HEK293 (cell line): ENCODE data around the gene SNX19.

Source experiments
- CTCF ChIA-PET: fragments of 350-600 bp; formaldehyde crosslinking; extraction: SDS; loops from one replicate; lab custom pipeline; 2021; ENCODE audit warnings: antibody characterized with exemption; lab: Yijun Ruan, JAX
- POLR2A ChIA-PET: fragments of 300-600 bp; formaldehyde crosslinking; extraction: SDS; loops from one replicate; lab custom pipeline; 2020; ENCODE audit warnings: antibody characterized with exemption, inconsistent platforms; lab: Yijun Ruan, JAX
- H3K27ac ChIP-seq: fragments of 200-500 bp; sonication (Bioruptor generic); 2 replicates; pipeline ENCODE4 v1.5.1; 2014; ENCODE audit warnings: low read depth, low read length, control low read depth, inconsistent platforms; ENCODE audit errors: extremely low read depth
- H3K36me3 ChIP-seq, 2 experiments: fragments of 200-500 bp in 1 of 2; sonication (Bioruptor generic) in 1 of 2; 1 replicate in 1 of 2; 2 replicates in 1 of 2; pipeline ENCODE4 v1.5.1; 2014 to 2017; ENCODE audit warnings: inconsistent platforms in 2 of 2, low read length in 2 of 2; ENCODE audit not compliant: control insufficient read depth in 2 of 2, insufficient read depth in 1 of 2
- H3K4me1 ChIP-seq: fragments of 200-500 bp; sonication (Bioruptor generic); 2 replicates; pipeline ENCODE4 v1.5.1; 2014; ENCODE audit warnings: mild to moderate bottlenecking, low read length, inconsistent platforms; ENCODE audit not compliant: control insufficient read depth, insufficient read depth
- H3K4me3 ChIP-seq: 2 replicates; pipeline ENCODE4 v1.5.1; 2011; ENCODE audit warnings: low read depth, mild to moderate bottlenecking, control low read depth, low read length, moderate library complexity
- H3K9me3 ChIP-seq: fragments of 200-500 bp; sonication (Bioruptor generic); 2 replicates; pipeline ENCODE4 v1.5.1; 2014; ENCODE audit warnings: low read depth, low read length, inconsistent platforms; ENCODE audit not compliant: control insufficient read depth, insufficient read depth
- BCL11A ChIP-seq: fragments of 450-650 bp; formaldehyde crosslinking; IDR thresholded peaks from 2 replicates; pipeline ENCODE4 v1.5.1; 2016; ENCODE audit warnings: low read depth, missing biosample characterization, missing genetic modification characterization
- FEZF1 ChIP-seq: fragments of 450-650 bp; formaldehyde crosslinking; IDR thresholded peaks from 2 replicates; pipeline ENCODE4 v1.5.1; 2016; ENCODE audit warnings: missing biosample characterization, missing genetic modification characterization
- GLI4 ChIP-seq: fragments of 450-650 bp; formaldehyde crosslinking; IDR thresholded peaks from 2 replicates; pipeline ENCODE4 v1.5.1; 2016; ENCODE audit warnings: missing biosample characterization, missing genetic modification characterization
- GLIS1 ChIP-seq: fragments of 450-650 bp; formaldehyde crosslinking; IDR thresholded peaks from 2 replicates; pipeline ENCODE4 v1.5.1; 2016; ENCODE audit warnings: missing biosample characterization, missing genetic modification characterization
- SCRT1 ChIP-seq: fragments of 450-650 bp; formaldehyde crosslinking; IDR thresholded peaks from 2 replicates; pipeline ENCODE4 v1.5.1; 2016; ENCODE audit warnings: missing biosample characterization, missing genetic modification characterization, borderline replicate concordance
- SCRT2 ChIP-seq: fragments of 450-650 bp; formaldehyde crosslinking; IDR thresholded peaks from 2 replicates; pipeline ENCODE4 v1.5.1; 2016; ENCODE audit warnings: missing biosample characterization, missing genetic modification characterization
- SETDB1 ChIP-seq: IDR thresholded peaks from one replicate; pipeline ENCODE4 v1.6.1; 2017; ENCODE audit warnings: mild to moderate bottlenecking, low read length, moderate library complexity, mixed read lengths; ENCODE audit not compliant: insufficient read length
- TCF7L2 ChIP-seq: IDR thresholded peaks from 2 replicates; pipeline ENCODE4 v1.6.1; 2011; ENCODE audit warnings: low read depth, mild to moderate bottlenecking, inconsistent platforms, low read length, moderate library complexity, borderline replicate concordance
- WT1 ChIP-seq: fragments of 450-650 bp; formaldehyde crosslinking; IDR thresholded peaks from 2 replicates; pipeline ENCODE4 v1.5.1; 2016; ENCODE audit warnings: missing biosample characterization, missing genetic modification characterization
- ZBTB1 ChIP-seq: fragments of 450-650 bp; formaldehyde crosslinking; IDR thresholded peaks from 2 replicates; pipeline ENCODE4 v1.5.1; 2016; ENCODE audit warnings: missing biosample characterization, missing genetic modification characterization
- ZBTB48 ChIP-seq: fragments of 450-650 bp; formaldehyde crosslinking; IDR thresholded peaks from 2 replicates; pipeline ENCODE4 v1.5.1; 2016; ENCODE audit warnings: missing biosample characterization, missing genetic modification characterization
- ZIC2 ChIP-seq: fragments of 450-650 bp; formaldehyde crosslinking; IDR thresholded peaks from 2 replicates; pipeline ENCODE4 v1.5.1; 2016; ENCODE audit warnings: missing biosample characterization, missing genetic modification characterization
- ZNF112 ChIP-seq: fragments of 450-650 bp; formaldehyde crosslinking; IDR thresholded peaks from 2 replicates; pipeline ENCODE4 v1.5.0; 2017; ENCODE audit warnings: missing biosample characterization, missing genetic modification characterization
- ZNF146 ChIP-seq: fragments of 450-650 bp; formaldehyde crosslinking; IDR thresholded peaks from 2 replicates; pipeline ENCODE4 v1.5.1; 2016; ENCODE audit warnings: missing biosample characterization, missing genetic modification characterization
- ZNF2 ChIP-seq: fragments of 450-650 bp; formaldehyde crosslinking; IDR thresholded peaks from 2 replicates; pipeline ENCODE4 v1.5.1; 2016; ENCODE audit warnings: missing biosample characterization, missing genetic modification characterization
- ZNF221 ChIP-seq: fragments of 450-650 bp; formaldehyde crosslinking; IDR thresholded peaks from 2 replicates; pipeline ENCODE4 v1.5.1; 2017; ENCODE audit warnings: missing biosample characterization, missing genetic modification characterization, borderline replicate concordance
- ZNF223 ChIP-seq: fragments of 450-650 bp; formaldehyde crosslinking; IDR thresholded peaks from 2 replicates; pipeline ENCODE4 v1.5.1; 2016; ENCODE audit warnings: missing biosample characterization, missing genetic modification characterization
- ZNF239 ChIP-seq: fragments of 450-650 bp; formaldehyde crosslinking; IDR thresholded peaks from 2 replicates; pipeline ENCODE4 v1.5.1; 2016; ENCODE audit warnings: missing biosample characterization, missing genetic modification characterization
- ZNF248 ChIP-seq: fragments of 450-650 bp; formaldehyde crosslinking; IDR thresholded peaks from 2 replicates; pipeline ENCODE4 v1.5.1; 2017; ENCODE audit warnings: missing biosample characterization, missing genetic modification characterization
- ZNF311 ChIP-seq: fragments of 450-650 bp; formaldehyde crosslinking; IDR thresholded peaks from 2 replicates; pipeline ENCODE4 v1.5.1; 2017; ENCODE audit warnings: missing biosample characterization, missing genetic modification characterization, borderline replicate concordance
- ZNF324 ChIP-seq: fragments of 450-650 bp; formaldehyde crosslinking; IDR thresholded peaks from 2 replicates; pipeline ENCODE4 v1.5.1; 2016; ENCODE audit warnings: missing biosample characterization, missing genetic modification characterization
- ZNF596 ChIP-seq: fragments of 450-650 bp; IDR thresholded peaks from 2 replicates; pipeline ENCODE4 v1.5.0; 2018; ENCODE audit warnings: missing biosample characterization, mild to moderate bottlenecking, missing genetic modification characterization, moderate library complexity
- ZNF624 ChIP-seq: fragments of 450-650 bp; formaldehyde crosslinking; IDR thresholded peaks from 2 replicates; pipeline ENCODE4 v1.5.1; 2017; ENCODE audit warnings: missing biosample characterization, missing genetic modification characterization
- ZNF654 ChIP-seq: fragments of 450-650 bp; formaldehyde crosslinking; IDR thresholded peaks from 2 replicates; pipeline ENCODE4 v1.5.1; 2016; ENCODE audit warnings: low read depth, missing biosample characterization, missing genetic modification characterization
- ZNF660 ChIP-seq: fragments of 450-650 bp; IDR thresholded peaks from 2 replicates; pipeline ENCODE4 v1.5.1; 2018; ENCODE audit warnings: missing biosample characterization, mild to moderate bottlenecking, missing genetic modification characterization
- ZNF837 ChIP-seq: fragments of 450-650 bp; formaldehyde crosslinking; IDR thresholded peaks from 2 replicates; pipeline ENCODE4 v1.5.1; 2016; ENCODE audit warnings: missing biosample characterization, missing genetic modification characterization
- ZSCAN16 ChIP-seq: fragments of 450-650 bp; formaldehyde crosslinking; IDR thresholded peaks from 2 replicates; pipeline ENCODE4 v1.5.1; 2016; ENCODE audit warnings: missing biosample characterization, missing genetic modification characterization
- ZSCAN23 ChIP-seq: fragments of 450-650 bp; formaldehyde crosslinking; IDR thresholded peaks from 2 replicates; pipeline ENCODE4 v1.5.1; 2016; ENCODE audit warnings: missing biosample characterization, missing genetic modification characterization
- ZSCAN30 ChIP-seq: fragments of 450-650 bp; IDR thresholded peaks from 2 replicates; pipeline ENCODE4 v1.5.1; 2018; ENCODE audit warnings: missing biosample characterization, mild to moderate bottlenecking, missing genetic modification characterization, moderate library complexity
- ZXDB ChIP-seq: fragments of 450-650 bp; formaldehyde crosslinking; IDR thresholded peaks from 2 replicates; pipeline ENCODE4 v1.5.1; 2016; ENCODE audit warnings: missing biosample characterization, missing genetic modification characterization
- TF ChIP-seq, protein P1 (sequence below): fragments of 450-650 bp; formaldehyde crosslinking; IDR thresholded peaks from 2 replicates; pipeline ENCODE4 v1.5.1; 2016; ENCODE audit warnings: missing biosample characterization, missing genetic modification characterization
- TF ChIP-seq, protein P2 (sequence below): fragments of 450-650 bp; IDR thresholded peaks from 2 replicates; pipeline ENCODE4 v1.5.1; 2018; ENCODE audit warnings: missing biosample characterization, missing genetic modification characterization
- TF ChIP-seq, protein P3 (sequence below): fragments of 450-650 bp; formaldehyde crosslinking; IDR thresholded peaks from 2 replicates; pipeline ENCODE4 v1.5.1; 2016; ENCODE audit warnings: missing biosample characterization, missing genetic modification characterization

Gene SNX19

DNA sequence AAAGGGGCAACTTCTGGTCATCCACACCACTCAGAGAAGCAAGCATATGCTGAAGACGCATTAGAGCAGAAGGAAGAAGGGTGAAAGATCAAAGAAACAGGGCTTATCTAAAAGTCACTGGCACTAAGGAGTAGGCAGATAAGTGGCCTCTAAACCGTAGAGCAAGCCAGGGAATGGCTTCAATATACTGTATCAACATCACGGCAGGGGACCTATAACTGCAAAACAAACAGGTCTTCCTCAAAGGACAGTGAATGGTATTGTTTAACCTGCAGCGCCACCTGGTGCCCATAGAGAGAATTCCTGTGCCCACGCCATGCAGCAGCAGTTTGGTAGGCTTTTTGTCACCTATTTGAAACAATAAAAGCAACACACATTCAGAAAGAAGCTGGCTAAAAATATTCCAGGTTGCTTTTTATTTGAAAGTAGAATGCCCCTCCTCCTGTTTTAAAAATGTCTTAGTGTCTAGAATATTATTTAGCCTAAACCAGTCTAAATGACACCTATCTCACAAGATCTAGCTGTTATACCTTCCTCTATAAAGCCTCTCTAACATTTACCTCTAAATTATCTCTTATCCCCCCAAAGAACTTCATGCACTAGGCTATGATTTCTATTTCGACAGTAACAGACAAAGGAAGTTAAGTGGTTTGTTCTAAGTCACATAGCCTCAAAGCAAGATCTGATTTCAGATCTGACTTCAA is 21.8 kb downstream of the SNX19 start:
- Histone ChIP-seq H3K36me3 (peaks cover 0 to 94% of the 10 kb centered on the region in 2 experiments), H3K9me3 (no peaks in the 10 kb centered on the region), H3K4me3 (no peak overlapping the region), H3K27ac (no peak overlapping the region), H3K4me1 (0 out of 2 replicates have a peak, but pooled peaks cover 2% of the 10 kb centered on the region)
- POLR2A ChIA-PET: interaction anchor here (0.9 kb wide), 1 partner anchor 463 kb away, joined by 8 read pairs; no protein-coding TSS in a partner anchor
- TF ChIP-seq TCF7L2 (peak; percentile 72; the same call in 1 of the 2 replicates), ZNF324 (tag by site-specific recombination) (no peak), ZNF624 (tag by site-specific recombination) (no peak), ZNF239 (no peak), ZBTB48 (tag by site-specific recombination) (peak; percentile 43; the same call in 1 of the 2 replicates), ZSCAN30 (tag by site-specific recombination) (peak; percentile 54; the same call in 1 of the 2 replicates), WT1 (tag by site-specific recombination) (0 out of 2 replicates have a peak, but pooled peaks have one; percentile 14), ZIC2 (tag by site-specific recombination) (peak; percentile 27; the same call in 1 of the 2 replicates), GLIS1 (tag by site-specific recombination) (peak; percentile 70; the same call in 1 of the 2 replicates), ZNF837 (tag by site-specific recombination) (no peak), SCRT1 (tag by site-specific recombination) (peak; percentile 64; the same call in 1 of the 2 replicates), ZNF596 (tag by site-specific recombination) (no peak), ZSCAN16 (tag by site-specific recombination) (no peak), ZNF654 (tag by site-specific recombination) (peak; percentile 74), ZNF660 (peak; percentile 19; the same call in 1 of the 2 replicates), SCRT2 (tag by site-specific recombination) (peak; percentile 44; the same call in 1 of the 2 replicates), ZNF2 (peak; percentile 55; the same call in 1 of the 2 replicates), FEZF1 (tag by site-specific recombination) (peak; percentile 92)
- TF ChIP-seq, protein P1, sequence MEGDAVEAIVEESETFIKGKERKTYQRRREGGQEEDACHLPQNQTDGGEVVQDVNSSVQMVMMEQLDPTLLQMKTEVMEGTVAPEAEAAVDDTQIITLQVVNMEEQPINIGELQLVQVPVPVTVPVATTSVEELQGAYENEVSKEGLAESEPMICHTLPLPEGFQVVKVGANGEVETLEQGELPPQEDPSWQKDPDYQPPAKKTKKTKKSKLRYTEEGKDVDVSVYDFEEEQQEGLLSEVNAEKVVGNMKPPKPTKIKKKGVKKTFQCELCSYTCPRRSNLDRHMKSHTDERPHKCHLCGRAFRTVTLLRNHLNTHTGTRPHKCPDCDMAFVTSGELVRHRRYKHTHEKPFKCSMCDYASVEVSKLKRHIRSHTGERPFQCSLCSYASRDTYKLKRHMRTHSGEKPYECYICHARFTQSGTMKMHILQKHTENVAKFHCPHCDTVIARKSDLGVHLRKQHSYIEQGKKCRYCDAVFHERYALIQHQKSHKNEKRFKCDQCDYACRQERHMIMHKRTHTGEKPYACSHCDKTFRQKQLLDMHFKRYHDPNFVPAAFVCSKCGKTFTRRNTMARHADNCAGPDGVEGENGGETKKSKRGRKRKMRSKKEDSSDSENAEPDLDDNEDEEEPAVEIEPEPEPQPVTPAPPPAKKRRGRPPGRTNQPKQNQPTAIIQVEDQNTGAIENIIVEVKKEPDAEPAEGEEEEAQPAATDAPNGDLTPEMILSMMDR: 0 out of 2 replicates have a peak, but pooled peaks have one; percentile 48
- TF ChIP-seq, protein P2, sequence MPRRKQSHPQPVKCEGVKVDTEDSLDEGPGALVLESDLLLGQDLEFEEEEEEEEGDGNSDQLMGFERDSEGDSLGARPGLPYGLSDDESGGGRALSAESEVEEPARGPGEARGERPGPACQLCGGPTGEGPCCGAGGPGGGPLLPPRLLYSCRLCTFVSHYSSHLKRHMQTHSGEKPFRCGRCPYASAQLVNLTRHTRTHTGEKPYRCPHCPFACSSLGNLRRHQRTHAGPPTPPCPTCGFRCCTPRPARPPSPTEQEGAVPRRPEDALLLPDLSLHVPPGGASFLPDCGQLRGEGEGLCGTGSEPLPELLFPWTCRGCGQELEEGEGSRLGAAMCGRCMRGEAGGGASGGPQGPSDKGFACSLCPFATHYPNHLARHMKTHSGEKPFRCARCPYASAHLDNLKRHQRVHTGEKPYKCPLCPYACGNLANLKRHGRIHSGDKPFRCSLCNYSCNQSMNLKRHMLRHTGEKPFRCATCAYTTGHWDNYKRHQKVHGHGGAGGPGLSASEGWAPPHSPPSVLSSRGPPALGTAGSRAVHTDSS (tag by site-specific recombination): peak; percentile 43; the same call in 1 of the 2 replicates
- CTCF ChIA-PET: interaction anchor here (0.6 to 4.8 kb wide), 32 partner anchors 8 to 762 kb away, joined by 3 to 59 read pairs (median 4); partner anchors contain the start of gene SNX19

DNA sequence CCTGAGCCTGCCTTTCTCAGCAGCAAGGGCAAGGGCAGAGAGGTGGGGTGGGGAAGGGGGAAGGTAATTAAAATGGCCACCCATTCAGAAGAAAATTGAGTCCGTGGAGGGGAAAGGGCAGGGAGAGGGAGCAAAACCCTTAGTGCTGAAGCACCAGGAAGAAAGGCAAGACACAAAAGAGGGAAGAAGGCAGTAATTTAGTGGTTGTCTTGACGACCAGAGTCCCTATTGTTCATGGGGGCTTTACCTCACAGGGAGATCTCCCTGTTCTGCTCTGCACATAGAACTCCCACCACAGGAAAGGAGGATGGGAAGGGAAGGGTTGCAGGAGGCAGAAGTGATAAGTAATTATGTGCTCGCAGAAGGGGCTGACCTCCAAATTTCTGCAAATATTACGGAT is 23.4 kb downstream of the SNX19 start:
- Histone ChIP-seq H3K36me3 (peaks cover 1 to 92% of the 10 kb centered on the region in 2 experiments; a peak in 2 of 3 replicates), H3K27ac (no peak overlapping the region), H3K9me3 (no peaks in the 10 kb centered on the region), H3K4me3 (no peak overlapping the region), H3K4me1 (0 out of 2 replicates have a peak, but pooled peaks cover 2% of the 10 kb centered on the region)
- ChIA-PET CTCF (interaction anchor here (0.6 to 4.8 kb wide), 10 partner anchors 10 to 1615 kb away, joined by 3 to 59 read pairs (median 8); no protein-coding TSS in a partner anchor), POLR2A (no interaction called here)
- TF ChIP-seq BCL11A (tag by site-specific recombination): no peak
- no peak for TF ChIP-seq ZSCAN23 (tag by site-specific recombination)
- no peak for TF ChIP-seq ZBTB1
- TF ChIP-seq ZNF112 (tag by site-specific recombination): no peak
- TF ChIP-seq GLI4 (tag by site-specific recombination): no peak
- no peak for TF ChIP-seq SETDB1
- TF ChIP-seq ZNF624 (tag by site-specific recombination): no peak
- TF ChIP-seq ZNF223 (tag by site-specific recombination): no peak
- no peak for TF ChIP-seq ZNF311 (tag by site-specific recombination)
- TF ChIP-seq ZNF146 (tag by site-specific recombination): no peak
- no peak for TF ChIP-seq ZNF221 (tag by site-specific recombination)
- no peak for TF ChIP-seq ZXDB
- TF ChIP-seq ZNF248: no peak
- TF ChIP-seq, protein P3, sequence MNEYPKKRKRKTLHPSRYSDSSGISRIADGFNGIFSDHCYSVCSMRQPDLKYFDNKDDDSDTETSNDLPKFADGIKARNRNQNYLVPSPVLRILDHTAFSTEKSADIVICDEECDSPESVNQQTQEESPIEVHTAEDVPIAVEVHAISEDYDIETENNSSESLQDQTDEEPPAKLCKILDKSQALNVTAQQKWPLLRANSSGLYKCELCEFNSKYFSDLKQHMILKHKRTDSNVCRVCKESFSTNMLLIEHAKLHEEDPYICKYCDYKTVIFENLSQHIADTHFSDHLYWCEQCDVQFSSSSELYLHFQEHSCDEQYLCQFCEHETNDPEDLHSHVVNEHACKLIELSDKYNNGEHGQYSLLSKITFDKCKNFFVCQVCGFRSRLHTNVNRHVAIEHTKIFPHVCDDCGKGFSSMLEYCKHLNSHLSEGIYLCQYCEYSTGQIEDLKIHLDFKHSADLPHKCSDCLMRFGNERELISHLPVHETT: no peak
- TF ChIP-seq ZBTB48 (tag by site-specific recombination): no peak
